HCT116 (cell line): ENCODE results near the gene DYNLRB1.

Experiments used
- EZH2 ChIP-seq: fragments of 200-600 bp; sonication (generic); IDR thresholded peaks from 2 replicates; pipeline ENCODE4 v1.6.1; 2017; ENCODE audit warnings: antibody characterized with exemption, mixed run types
- POLR2A ChIP-seq: IDR thresholded peaks from 2 replicates; pipeline ENCODE4 v1.7.0; 2011; ENCODE audit warnings: borderline replicate concordance; ENCODE audit not compliant: insufficient read depth, insufficient read length; ENCODE audit errors: extremely low read depth
- POLR2AphosphoS5 ChIP-seq: IDR thresholded peaks from 2 replicates; pipeline ENCODE4 v1.6.1; 2011; ENCODE audit warnings: mild to moderate bottlenecking, low read depth, low read length, moderate library complexity
- RAD21 ChIP-seq: IDR thresholded peaks from 2 replicates; pipeline ENCODE4 v1.6.1; 2012; ENCODE audit warnings: low read depth, mild to moderate bottlenecking
- ZNF274 ChIP-seq: fragments of 200-500 bp; sonication (Bioruptor generic); IDR thresholded peaks from 2 replicates; pipeline ENCODE4 v1.6.1; 2014; ENCODE audit warnings: mild to moderate bottlenecking, low read depth, low read length, inconsistent platforms
- TF ChIP-seq, protein P1 (sequence below), 3 experiments: fragments of 200-600 bp in 1 of 3; sonication (generic) in 1 of 3; IDR thresholded peaks in 2 of 3; conservative IDR thresholded peaks in 1 of 3; 2 replicates each; pipeline ENCODE4 v1.5.1; 2012 to 2017; ENCODE audit warnings: low read depth in 2 of 3, low read length in 2 of 3, antibody characterized with exemption in 1 of 3, borderline replicate concordance in 1 of 3, control low read depth in 1 of 3, mild to moderate bottlenecking in 1 of 3, mixed read lengths in 1 of 3, mixed run types in 1 of 3, moderate library complexity in 1 of 3; ENCODE audit not compliant: insufficient read depth in 1 of 3

DNA sequence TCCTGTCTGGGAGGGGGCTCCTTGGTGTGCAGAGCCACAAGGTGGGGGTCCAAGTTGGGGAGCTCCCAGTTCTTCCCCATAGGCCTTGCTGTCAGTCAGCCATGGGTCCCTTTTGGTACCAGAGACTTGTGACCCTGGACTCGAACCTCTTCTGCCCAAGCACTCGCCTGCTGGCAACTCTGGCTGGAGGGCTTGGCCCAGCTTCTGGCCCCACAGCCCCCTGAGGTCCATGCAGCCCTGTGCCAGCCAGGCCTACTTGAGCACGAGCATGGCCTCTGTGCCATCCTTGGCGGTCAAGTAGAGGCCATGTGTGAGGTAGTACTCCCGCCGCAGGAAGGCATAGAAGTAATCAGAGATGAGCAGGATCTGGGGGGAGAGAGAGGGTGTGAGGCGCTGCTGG is 44.4 kb downstream of the DYNLRB1 start:
- no peak for TF ChIP-seq RAD21
- no peak for TF ChIP-seq ZNF274
- no peak for TF ChIP-seq POLR2AphosphoS5
- TF ChIP-seq EZH2 = no peak
- TF ChIP-seq, protein P1, sequence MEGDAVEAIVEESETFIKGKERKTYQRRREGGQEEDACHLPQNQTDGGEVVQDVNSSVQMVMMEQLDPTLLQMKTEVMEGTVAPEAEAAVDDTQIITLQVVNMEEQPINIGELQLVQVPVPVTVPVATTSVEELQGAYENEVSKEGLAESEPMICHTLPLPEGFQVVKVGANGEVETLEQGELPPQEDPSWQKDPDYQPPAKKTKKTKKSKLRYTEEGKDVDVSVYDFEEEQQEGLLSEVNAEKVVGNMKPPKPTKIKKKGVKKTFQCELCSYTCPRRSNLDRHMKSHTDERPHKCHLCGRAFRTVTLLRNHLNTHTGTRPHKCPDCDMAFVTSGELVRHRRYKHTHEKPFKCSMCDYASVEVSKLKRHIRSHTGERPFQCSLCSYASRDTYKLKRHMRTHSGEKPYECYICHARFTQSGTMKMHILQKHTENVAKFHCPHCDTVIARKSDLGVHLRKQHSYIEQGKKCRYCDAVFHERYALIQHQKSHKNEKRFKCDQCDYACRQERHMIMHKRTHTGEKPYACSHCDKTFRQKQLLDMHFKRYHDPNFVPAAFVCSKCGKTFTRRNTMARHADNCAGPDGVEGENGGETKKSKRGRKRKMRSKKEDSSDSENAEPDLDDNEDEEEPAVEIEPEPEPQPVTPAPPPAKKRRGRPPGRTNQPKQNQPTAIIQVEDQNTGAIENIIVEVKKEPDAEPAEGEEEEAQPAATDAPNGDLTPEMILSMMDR (IDR thresholded peaks at IDR 0.05 in 2 of 3, conservative IDR thresholded peaks at IDR 0.05 in 1 of 3; ENCODE audit: borderline replicate concordance in 1 of 3, insufficient read depth in 1 of 3, low read depth in 2 of 3, low read length in 2 of 3) = no peak
- TF ChIP-seq POLR2A = no peak
